Common myeloid progenitor, CD34-positive (primary cell): ENCODE measurements around the gene ROBO1.

Experiments used
- CTCF ChIA-PET: fragments of 350-600 bp; sonication (Branson Sonifier 250); formaldehyde crosslinking; loops from one replicate; lab custom pipeline; 2021; ENCODE audit warnings: antibody characterized with exemption; lab: Charles Lee
- POLR2A ChIA-PET: fragments of 350-600 bp; sonication (Branson Sonifier 250); formaldehyde crosslinking; loops from one replicate; lab custom pipeline; 2021; ENCODE audit warnings: antibody characterized with exemption; lab: Charles Lee
- DNase-seq, 3 donors: peaks; one replicate each; pipeline versions ENCODE4 v3.0.0 to v3.0.0-alpha.2; 2013
- H3K27ac ChIP-seq, 2 experiments: 1 replicate in 1 of 2; 2 replicates in 1 of 2; pipeline ENCODE4 v1.7.0; 2013; ENCODE audit warnings: inconsistent platforms in 2 of 2, low read length in 2 of 2, mild to moderate bottlenecking in 2 of 2, low read depth in 1 of 2, moderate library complexity in 1 of 2; ENCODE audit not compliant: severe bottlenecking in 2 of 2, insufficient read depth in 1 of 2, poor library complexity in 1 of 2
- H3K27me3 ChIP-seq, 5 experiments: replicated peaks in 2 of 5; 1 replicate in 3 of 5; 2 replicates in 2 of 5; pipeline versions ENCODE4 v1.6.1 to v1.7.0; 2013; ENCODE audit warnings: low read length in 4 of 5, mild to moderate bottlenecking in 2 of 5, moderate library complexity in 2 of 5, inconsistent platforms in 1 of 5; ENCODE audit not compliant: insufficient read depth in 5 of 5, control insufficient read depth in 4 of 5
- H3K36me3 ChIP-seq, 4 experiments: 1 replicate in 2 of 4; 2 replicates in 2 of 4; pipeline versions ENCODE4 v1.6.1 to v1.7.0; 2013; ENCODE audit warnings: low read length in 3 of 4, control low read depth in 1 of 4, mild to moderate bottlenecking in 1 of 4; ENCODE audit not compliant: control insufficient read depth in 4 of 4, insufficient read depth in 4 of 4
- H3K4me1 ChIP-seq, 4 experiments: 1 replicate in 3 of 4; 2 replicates in 1 of 4; pipeline versions ENCODE4 v1.6.1 to v1.7.1; 2013; ENCODE audit warnings: low read length in 3 of 4, mild to moderate bottlenecking in 3 of 4, control low read depth in 1 of 4, inconsistent platforms in 1 of 4, moderate library complexity in 1 of 4; ENCODE audit not compliant: control insufficient read depth in 4 of 4, insufficient read depth in 4 of 4; ENCODE audit errors: control extremely low read depth in 1 of 4
- H3K4me3 ChIP-seq, 7 experiments: 1 replicate in 4 of 7; 2 replicates in 3 of 7; pipeline versions ENCODE4 v1.5.1 to v1.7.0; 2013; ENCODE audit warnings: mild to moderate bottlenecking in 7 of 7, low read length in 6 of 7, moderate library complexity in 6 of 7, inconsistent platforms in 2 of 7, low read depth in 2 of 7, control low read depth in 1 of 7; ENCODE audit not compliant: insufficient read depth in 4 of 7, control insufficient read depth in 1 of 7; ENCODE audit errors: extremely low read depth in 1 of 7
- H3K9me3 ChIP-seq, 5 experiments: 1 replicate in 4 of 5; 2 replicates in 1 of 5; pipeline versions ENCODE4 v1.6.1 to v1.7.1; 2013; ENCODE audit warnings: low read length in 4 of 5, mild to moderate bottlenecking in 2 of 5, inconsistent platforms in 1 of 5, low read depth in 1 of 5, moderate library complexity in 1 of 5; ENCODE audit not compliant: control insufficient read depth in 4 of 5, insufficient read depth in 2 of 5; ENCODE audit errors: control extremely low read depth in 1 of 5
- WGBS: methylation state at CpG from one replicate; pipeline ENCODE4 v1.1.5; 2013; ENCODE audit not compliant: insufficient coverage; 5-methylcytosine and 5-hydroxymethylcytosine counted together

The ROBO1 gene

GRCh38 chr3:79012946-79013362 is 754.8 kb downstream of the ROBO1 start:
- no peaks in the 10 kb centered on the region for H3K9me3 ChIP-seq
- DNase-seq, result no peak
- peaks cover 0 to 18% (median 5%) of the 10 kb centered on the region in 5 experiments for H3K27me3 ChIP-seq
- H3K27ac ChIP-seq, result no peak overlapping the region
- peaks cover 4 to 16% (median 6%) of the 10 kb centered on the region in 4 experiments for H3K4me1 ChIP-seq
- ChIA-PET POLR2A (no interaction called here), CTCF (no interaction called here)
- no peaks in the 10 kb centered on the region for H3K36me3 ChIP-seq
- no peak overlapping the region for H3K4me3 ChIP-seq
- 89% methylated on average over 2 of the region's 2 CpGs for WGBS

GRCh38 chr3:79012530-79012913 is 755.3 kb downstream of the ROBO1 start:
- peaks cover 0 to 14% (median 5%) of the 10 kb centered on the region in 5 experiments for H3K27me3 ChIP-seq
- H3K9me3 ChIP-seq, result no peaks in the 10 kb centered on the region
- ChIA-PET POLR2A (no interaction called here), CTCF (no interaction called here)
- H3K4me3 ChIP-seq, result no peak overlapping the region
- H3K4me1 ChIP-seq, result peaks cover 0 to 12% (median 3%) of the 10 kb centered on the region in 4 experiments
- no peak overlapping the region for H3K27ac ChIP-seq
- WGBS, result 0% methylated on average over 1 of the region's 2 CpGs
- peak in 2 of 3 donors; percentile 18 to 37 for DNase-seq
- H3K36me3 ChIP-seq, result no peaks in the 10 kb centered on the region

- H3K27me3 ChIP-seq, result peaks cover 0 to 9% (median 5%) of the 10 kb centered on the region in 5 experiments
- H3K9me3 ChIP-seq, result no peaks in the 10 kb centered on the region
- no peak overlapping the region for H3K27ac ChIP-seq
- peaks cover 0 to 6% (median 0%) of the 10 kb centered on the region in 4 experiments for H3K4me1 ChIP-seq
- no peak for DNase-seq
- H3K36me3 ChIP-seq, result no peaks in the 10 kb centered on the region
- no peak overlapping the region for H3K4me3 ChIP-seq
- ChIA-PET POLR2A (no interaction called here), CTCF (no interaction called here)
- 100% methylated on average over 3 of the region's 5 CpGs for WGBS
These were observed 755.8 kb downstream of the ROBO1 start for GRCh38 chr3:79011821-79012529.

- Histone ChIP-seq H3K27me3 (no peaks in the 10 kb centered on the region), H3K9me3 (no peaks in the 10 kb centered on the region), H3K36me3 (no peaks in the 10 kb centered on the region), H3K4me1 (peaks cover 0 to 3% (median 0%) of the 10 kb centered on the region in 4 experiments), H3K4me3 (no peak overlapping the region), H3K27ac (no peak overlapping the region)
- POLR2A ChIA-PET, result no interaction called here
- no peak for DNase-seq
- CTCF ChIA-PET, result no interaction called here
These were observed 757.9 kb downstream of the ROBO1 start for GRCh38 chr3:79009861-79010260.

- H3K4me1 ChIP-seq, result no peaks in the 10 kb centered on the region
- no peak overlapping the region for H3K27ac ChIP-seq
- no peaks in the 10 kb centered on the region for H3K27me3 ChIP-seq
- ChIA-PET POLR2A (no interaction called here), CTCF (no interaction called here)
- no CpG with 5 or more reads among the region's 1 CpG for WGBS
- no peaks in the 10 kb centered on the region for H3K9me3 ChIP-seq
- H3K36me3 ChIP-seq, result no peaks in the 10 kb centered on the region
- no peak for DNase-seq
- H3K4me3 ChIP-seq, result no peak overlapping the region
These were observed 761.7 kb downstream of the ROBO1 start for GRCh38 chr3:79006077-79006476.

GRCh38 chr3:79005084-79005483 is 762.7 kb downstream of the ROBO1 start:
- DNase-seq, result no peak
- ChIA-PET POLR2A (no interaction called here), CTCF (no interaction called here)
- 94% methylated on average over 4 of the region's 6 CpGs for WGBS
- no peaks in the 10 kb centered on the region for H3K9me3 ChIP-seq
- no peaks in the 10 kb centered on the region for H3K4me1 ChIP-seq
- H3K27me3 ChIP-seq, result no peaks in the 10 kb centered on the region
- no peak overlapping the region for H3K4me3 ChIP-seq
- H3K27ac ChIP-seq, result no peak overlapping the region
- no peaks in the 10 kb centered on the region for H3K36me3 ChIP-seq

- POLR2A ChIA-PET, result no interaction called here
- H3K4me1 ChIP-seq, result no peaks in the 10 kb centered on the region
- CTCF ChIA-PET, result no interaction called here
These were observed 763.8 kb downstream of the ROBO1 start for GRCh38 chr3:79003994-79004393.

More at GRCh38 chr3:79003994-79004393, 763.8 kb downstream of the ROBO1 start:
- no peaks in the 10 kb centered on the region for H3K27me3 ChIP-seq
- H3K27ac ChIP-seq, result no peak overlapping the region
- no peaks in the 10 kb centered on the region for H3K9me3 ChIP-seq
- no peak overlapping the region for H3K4me3 ChIP-seq
- no peaks in the 10 kb centered on the region for H3K36me3 ChIP-seq
- no peak for DNase-seq
- WGBS, result no CpG with 5 or more reads among the region's 1 CpG
